ENCODE data around the gene WIPF1.

WIPF1 gene

GRCh38 chr2:174631009-174631981 is 33.7 kb upstream of the WIPF1 start:
- no peak for TF ChIP-seq CTCF (IDR thresholded peaks at IDR 0.05; ENCODE audit: low read depth, low read length)
- H3K36me3 ChIP-seq: no peaks in the 10 kb centered on the region
- H3K4me3 ChIP-seq (ENCODE audit: low read depth, low read length): no peak overlapping the region

GRCh38 chr2:174630107-174630506 is 32.5 kb upstream of the WIPF1 start:
- no peak for TF ChIP-seq CTCF (IDR thresholded peaks at IDR 0.05; ENCODE audit: low read depth, low read length)
- no peak for DNase-seq
- Histone ChIP-seq H3K27ac (no peak overlapping the region), H3K27me3 (ENCODE audit: insufficient read depth, low read depth, severe bottlenecking) (no peaks in the 10 kb centered on the region), H3K9me3 (ENCODE audit: severe bottlenecking) (no peaks in the 10 kb centered on the region), H3K4me3 (ENCODE audit: low read depth, low read length) (no peak overlapping the region), H3K36me3 (no peaks in the 10 kb centered on the region)

More at GRCh38 chr2:174631009-174631981, 33.7 kb upstream of the WIPF1 start:
- Histone ChIP-seq H3K27me3 (ENCODE audit: insufficient read depth, low read depth, severe bottlenecking) (no peaks in the 10 kb centered on the region), H3K9me3 (ENCODE audit: severe bottlenecking) (no peaks in the 10 kb centered on the region), H3K27ac (no peak overlapping the region)
- no peak for DNase-seq

- Histone ChIP-seq H3K4me3 (ENCODE audit: low read depth, low read length) (no peak overlapping the region), H3K36me3 (no peaks in the 10 kb centered on the region), H3K27ac (no peak overlapping the region), H3K9me3 (ENCODE audit: severe bottlenecking) (no peaks in the 10 kb centered on the region), H3K27me3 (ENCODE audit: insufficient read depth, low read depth, severe bottlenecking) (no peaks in the 10 kb centered on the region)
- TF ChIP-seq CTCF (IDR thresholded peaks at IDR 0.05; ENCODE audit: low read depth, low read length): no peak
- no peak for DNase-seq
Observed at GRCh38 chr2:174629506-174629905, 31.9 kb upstream of the WIPF1 start.

GRCh38 chr2:174628528-174629169 is 31.0 kb upstream of the WIPF1 start:
- H3K36me3 ChIP-seq: no peaks in the 10 kb centered on the region
- no peak for TF ChIP-seq CTCF (IDR thresholded peaks at IDR 0.05; ENCODE audit: low read depth, low read length)
- DNase-seq: no peak
- H3K27me3 ChIP-seq (ENCODE audit: insufficient read depth, low read depth, severe bottlenecking): no peaks in the 10 kb centered on the region
- H3K9me3 ChIP-seq (ENCODE audit: severe bottlenecking): no peaks in the 10 kb centered on the region
- no peak overlapping the region for H3K27ac ChIP-seq
- H3K4me3 ChIP-seq (ENCODE audit: low read depth, low read length): no peak overlapping the region

- Histone ChIP-seq H3K9me3 (ENCODE audit: severe bottlenecking) (no peaks in the 10 kb centered on the region), H3K27ac (no peak overlapping the region), H3K27me3 (ENCODE audit: insufficient read depth, low read depth, severe bottlenecking) (no peaks in the 10 kb centered on the region), H3K4me3 (ENCODE audit: low read depth, low read length) (no peak overlapping the region), H3K36me3 (no peaks in the 10 kb centered on the region)
- no peak for TF ChIP-seq CTCF (IDR thresholded peaks at IDR 0.05; ENCODE audit: low read depth, low read length)
- DNase-seq: no peak
Observed at GRCh38 chr2:174627216-174627615, 29.6 kb upstream of the WIPF1 start.
